Parathyroid adenoma (tissue), 2 donors: ENCODE data around the gene OLFM3.

Experiments
- H2AFZ ChIP-seq: fragments of 300-600 bp; sonication (generic); one replicate; pipeline ENCODE4 v1.7.0; 2017; ENCODE audit warnings: antibody characterized with exemption, mild to moderate bottlenecking
- H3K27ac ChIP-seq: fragments of 300-600 bp; sonication (generic); one replicate; pipeline ENCODE4 v1.7.0; 2017
- H3K27me3 ChIP-seq: fragments of 300-600 bp; sonication (generic); one replicate; pipeline ENCODE4 v1.7.0; 2017; ENCODE audit warnings: low read length; ENCODE audit not compliant: control insufficient read depth, insufficient read depth
- H3K36me3 ChIP-seq: fragments of 300-600 bp; sonication (generic); one replicate; pipeline ENCODE4 v1.7.0; 2017; ENCODE audit warnings: low read length; ENCODE audit not compliant: control insufficient read depth, insufficient read depth
- H3K4me1 ChIP-seq: fragments of 300-600 bp; sonication (generic); one replicate; pipeline ENCODE4 v1.7.0; 2017; ENCODE audit warnings: control low read depth
- H3K4me2 ChIP-seq: fragments of 300-600 bp; sonication (generic); one replicate; pipeline ENCODE4 v1.7.0; 2017; ENCODE audit warnings: low read length
- H3K4me3 ChIP-seq: fragments of 300-600 bp; sonication (generic); one replicate; pipeline ENCODE4 v1.7.0; 2017; ENCODE audit warnings: low read depth, low read length
- H3K79me2 ChIP-seq: fragments of 300-600 bp; sonication (generic); one replicate; pipeline ENCODE4 v1.7.0; 2017; ENCODE audit warnings: control low read depth
- H3K9ac ChIP-seq: fragments of 300-600 bp; sonication (generic); one replicate; pipeline ENCODE4 v1.7.0; 2017; ENCODE audit warnings: mild to moderate bottlenecking
- H3K9me3 ChIP-seq: fragments of 300-600 bp; sonication (generic); one replicate; pipeline ENCODE4 v1.7.0; 2017; ENCODE audit warnings: low read length; ENCODE audit not compliant: control insufficient read depth
- TF ChIP-seq, protein P1 (sequence below): fragments of 300-600 bp; sonication (generic); IDR thresholded peaks from one replicate; pipeline ENCODE4 v1.7.0; 2017; ENCODE audit warnings: antibody characterized with exemption, mild to moderate bottlenecking
- donor health status: primary hyperparathyroidism.

Gene OLFM3

GRCh38 chr1:101852936-101853335 lies 143.8 kb downstream of the OLFM3 start:
- Histone ChIP-seq H3K27ac (no peak overlapping the region), H3K36me3 (no peaks in the 10 kb centered on the region), H3K4me3 (no peak overlapping the region), H3K9me3 (no peaks in the 10 kb centered on the region), H3K27me3 (no peaks in the 10 kb centered on the region), H2AFZ (no peak overlapping the region), H3K79me2 (no peaks in the 10 kb centered on the region), H3K4me2 (no peak overlapping the region), H3K4me1 (no peaks in the 10 kb centered on the region), H3K9ac (no peak overlapping the region)
- TF ChIP-seq, protein P1, sequence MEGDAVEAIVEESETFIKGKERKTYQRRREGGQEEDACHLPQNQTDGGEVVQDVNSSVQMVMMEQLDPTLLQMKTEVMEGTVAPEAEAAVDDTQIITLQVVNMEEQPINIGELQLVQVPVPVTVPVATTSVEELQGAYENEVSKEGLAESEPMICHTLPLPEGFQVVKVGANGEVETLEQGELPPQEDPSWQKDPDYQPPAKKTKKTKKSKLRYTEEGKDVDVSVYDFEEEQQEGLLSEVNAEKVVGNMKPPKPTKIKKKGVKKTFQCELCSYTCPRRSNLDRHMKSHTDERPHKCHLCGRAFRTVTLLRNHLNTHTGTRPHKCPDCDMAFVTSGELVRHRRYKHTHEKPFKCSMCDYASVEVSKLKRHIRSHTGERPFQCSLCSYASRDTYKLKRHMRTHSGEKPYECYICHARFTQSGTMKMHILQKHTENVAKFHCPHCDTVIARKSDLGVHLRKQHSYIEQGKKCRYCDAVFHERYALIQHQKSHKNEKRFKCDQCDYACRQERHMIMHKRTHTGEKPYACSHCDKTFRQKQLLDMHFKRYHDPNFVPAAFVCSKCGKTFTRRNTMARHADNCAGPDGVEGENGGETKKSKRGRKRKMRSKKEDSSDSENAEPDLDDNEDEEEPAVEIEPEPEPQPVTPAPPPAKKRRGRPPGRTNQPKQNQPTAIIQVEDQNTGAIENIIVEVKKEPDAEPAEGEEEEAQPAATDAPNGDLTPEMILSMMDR: no peak

DNA sequence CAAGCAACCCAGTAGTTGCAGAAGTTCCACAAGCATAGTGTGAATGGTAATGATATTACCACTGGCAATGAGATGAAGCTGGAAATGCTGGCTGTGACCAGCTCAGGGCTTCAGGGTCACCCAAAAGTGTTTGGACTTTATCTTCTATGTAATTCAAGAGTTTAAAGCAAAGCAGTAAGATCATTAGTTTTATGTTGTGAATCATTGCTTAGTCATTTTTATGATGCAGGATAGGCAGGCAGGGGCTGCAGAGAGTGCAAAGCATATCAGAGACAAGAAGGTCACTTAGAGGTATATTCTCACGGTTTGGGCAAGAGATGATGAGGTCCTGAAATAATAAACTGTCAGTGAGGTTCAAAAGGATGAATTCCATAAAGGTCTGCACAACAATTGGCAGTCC lies 147.4 kb downstream of the OLFM3 start:
- H3K4me1 ChIP-seq: no peaks in the 10 kb centered on the region
- H3K4me3 ChIP-seq: no peak overlapping the region
- H3K9me3 ChIP-seq: no peaks in the 10 kb centered on the region
- TF ChIP-seq, protein P1: no peak
- no peaks in the 10 kb centered on the region for H3K79me2 ChIP-seq
- no peak overlapping the region for H3K27ac ChIP-seq
- no peak overlapping the region for H3K9ac ChIP-seq
- H2AFZ ChIP-seq: no peak overlapping the region
- no peaks in the 10 kb centered on the region for H3K36me3 ChIP-seq
- H3K4me2 ChIP-seq: no peak overlapping the region
- H3K27me3 ChIP-seq: no peaks in the 10 kb centered on the region

GRCh38 chr1:101847626-101848025 lies 149.1 kb downstream of the OLFM3 start:
- no peaks in the 10 kb centered on the region for H3K27me3 ChIP-seq
- H3K36me3 ChIP-seq: no peaks in the 10 kb centered on the region
- TF ChIP-seq, protein P1: no peak
- no peaks in the 10 kb centered on the region for H3K4me1 ChIP-seq
- no peak overlapping the region for H3K4me3 ChIP-seq
- no peak overlapping the region for H3K9ac ChIP-seq
- H3K79me2 ChIP-seq: no peaks in the 10 kb centered on the region
- H3K27ac ChIP-seq: no peak overlapping the region
- H3K4me2 ChIP-seq: no peak overlapping the region
- no peaks in the 10 kb centered on the region for H3K9me3 ChIP-seq
- no peak overlapping the region for H2AFZ ChIP-seq

DNA sequence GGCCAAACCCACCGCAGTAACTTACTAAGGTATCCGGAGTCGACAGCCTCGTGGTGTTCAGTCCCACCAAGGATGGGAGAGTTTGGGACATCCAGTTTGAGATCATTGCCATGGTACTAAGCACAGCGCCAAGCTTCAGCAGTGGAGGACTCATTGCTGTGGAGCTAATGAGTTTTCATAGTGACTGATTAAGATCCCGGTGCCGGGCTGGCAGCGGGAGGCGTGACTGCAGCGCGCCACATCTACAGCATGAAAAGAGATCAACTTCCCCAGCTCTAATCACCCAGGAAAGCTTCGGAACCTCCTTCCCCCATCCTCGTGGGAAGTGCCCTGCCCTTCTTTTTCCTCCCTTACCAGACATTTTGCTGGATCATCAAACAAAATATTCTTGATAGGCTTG lies 149.9 kb downstream of the OLFM3 start:
- no peak overlapping the region for H3K27ac ChIP-seq
- no peaks in the 10 kb centered on the region for H3K4me1 ChIP-seq
- no peak overlapping the region for H3K9ac ChIP-seq
- TF ChIP-seq, protein P1: no peak
- no peak overlapping the region for H3K4me2 ChIP-seq
- no peaks in the 10 kb centered on the region for H3K79me2 ChIP-seq
- no peaks in the 10 kb centered on the region for H3K9me3 ChIP-seq
- no peaks in the 10 kb centered on the region for H3K36me3 ChIP-seq
- H3K4me3 ChIP-seq: no peak overlapping the region
- no peaks in the 10 kb centered on the region for H3K27me3 ChIP-seq
- H2AFZ ChIP-seq: no peak overlapping the region

- Histone ChIP-seq H3K9ac (no peak overlapping the region), H3K27me3 (no peaks in the 10 kb centered on the region), H3K36me3 (no peaks in the 10 kb centered on the region), H3K4me1 (no peaks in the 10 kb centered on the region), H3K27ac (no peak overlapping the region), H3K4me3 (no peak overlapping the region), H3K79me2 (no peaks in the 10 kb centered on the region), H3K4me2 (no peak overlapping the region), H2AFZ (no peak overlapping the region), H3K9me3 (no peaks in the 10 kb centered on the region)
- TF ChIP-seq, protein P1: no peak
Measured at GRCh38 chr1:101843160-101843559, 153.6 kb downstream of the OLFM3 start.
